Thyroid gland (tissue), 4 donors: Measurements from ENCODE around the gene CNTN5.

Source experiments
- CTCF ChIP-seq, 6 experiments: fragments of 200-600 bp in 3 of 6; fragments of 450-650 bp in 3 of 6; sonication (generic) in 3 of 6; IDR thresholded peaks; one replicate each; pipeline ENCODE4 v1.5.1; 2016 to 2019; ENCODE audit warnings: antibody characterized with exemption in 6 of 6, mild to moderate bottlenecking in 2 of 6, inconsistent platforms in 1 of 6, moderate library complexity in 1 of 6
- POLR2A ChIP-seq, 2 donors: fragments of 450-650 bp; IDR thresholded peaks; one replicate each; pipeline ENCODE4 v1.6.1; 2017; ENCODE audit warnings: antibody characterized with exemption in 2 of 2, mild to moderate bottlenecking in 2 of 2, moderate library complexity in 1 of 2

DNA sequence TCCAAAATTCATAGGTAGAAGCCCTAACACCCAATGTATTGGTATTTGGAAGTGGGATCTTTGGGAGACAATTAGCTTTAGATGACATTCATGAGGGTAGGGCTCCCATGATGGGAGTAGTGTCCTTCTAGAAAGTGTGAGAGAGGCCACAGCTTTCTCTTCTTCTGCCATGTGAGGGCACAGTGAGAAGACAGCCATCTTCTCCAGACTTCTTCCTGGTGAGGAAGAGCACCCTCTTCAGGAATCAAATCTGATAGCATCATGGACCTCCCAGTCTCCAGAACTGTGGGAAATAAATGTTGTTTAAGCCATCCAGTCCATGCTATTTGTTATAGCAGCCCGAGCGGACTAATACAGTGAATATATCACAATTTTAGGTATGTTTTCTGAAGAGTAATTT, 96.9 kb downstream of the CNTN5 start:
- TF ChIP-seq CTCF (IDR thresholded peaks at IDR 0.05), result no peak
- TF ChIP-seq POLR2A (IDR thresholded peaks at IDR 0.05), result no peak
